ENCODE data around the gene UBE2I.

The UBE2I gene

GRCh38 chr16:1282324-1282973, 27.0 kb upstream of the UBE2I start:
- H3K4me3 ChIP-seq (ENCODE audit: insufficient read depth, low read length, poor library complexity, severe bottlenecking), result no peak overlapping the region
- no peak overlapping the region for H3K9ac ChIP-seq (ENCODE audit: low read length)
- no peak overlapping the region for H2AFZ ChIP-seq (ENCODE audit: low read depth, low read length, severe bottlenecking)
- H3F3A ChIP-seq (ENCODE audit: insufficient read depth), result no peaks in the 10 kb centered on the region
- H3K4me2 ChIP-seq (ENCODE audit: low read depth, low read length, poor library complexity, severe bottlenecking), result no peak overlapping the region
- H3K36me3 ChIP-seq (ENCODE audit: low read length), result no peaks in the 10 kb centered on the region
- H3K27me3 ChIP-seq (ENCODE audit: low read length), result no peaks in the 10 kb centered on the region
- TF ChIP-seq CTCF (IDR thresholded peaks at IDR 0.05; ENCODE audit: insufficient read depth, low read length, poor library complexity, severe bottlenecking), result no peak
- TF ChIP-seq EZH2phosphoT487 (conservative IDR thresholded peaks at IDR 0.05; ENCODE audit: low read length), result no peak
- no peak overlapping the region for H3K27ac ChIP-seq (ENCODE audit: low read depth, low read length)
- H3K9me3 ChIP-seq (ENCODE audit: insufficient read depth, low read length), result no peaks in the 10 kb centered on the region
- no peaks in the 10 kb centered on the region for H4K20me1 ChIP-seq (ENCODE audit: low read depth, low read length)
- no peaks in the 10 kb centered on the region for H3K79me2 ChIP-seq (ENCODE audit: insufficient read depth, low read length)
- no peaks in the 10 kb centered on the region for H3K9me2 ChIP-seq (replicated peaks; ENCODE audit: insufficient read depth, low read length)

GRCh38 chr16:1283296-1283695, 26.1 kb upstream of the UBE2I start:
- Histone ChIP-seq H4K20me1 (ENCODE audit: low read depth, low read length) (no peaks in the 10 kb centered on the region), H2AFZ (ENCODE audit: low read depth, low read length, severe bottlenecking) (no peak overlapping the region), H3K9ac (ENCODE audit: low read length) (no peak overlapping the region), H3K27ac (ENCODE audit: low read depth, low read length) (no peak overlapping the region), H3K9me3 (ENCODE audit: insufficient read depth, low read length) (no peaks in the 10 kb centered on the region), H3K4me2 (ENCODE audit: low read depth, low read length, poor library complexity, severe bottlenecking) (no peak overlapping the region), H3K27me3 (ENCODE audit: low read length) (no peaks in the 10 kb centered on the region), H3K79me2 (ENCODE audit: insufficient read depth, low read length) (no peaks in the 10 kb centered on the region), H3K9me2 (replicated peaks; ENCODE audit: insufficient read depth, low read length) (no peaks in the 10 kb centered on the region), H3K36me3 (ENCODE audit: low read length) (no peaks in the 10 kb centered on the region), H3F3A (ENCODE audit: insufficient read depth) (no peaks in the 10 kb centered on the region), H3K4me3 (ENCODE audit: insufficient read depth, low read length, poor library complexity, severe bottlenecking) (no peak overlapping the region)
- TF ChIP-seq CTCF (IDR thresholded peaks at IDR 0.05; ENCODE audit: insufficient read depth, low read length, poor library complexity, severe bottlenecking) (no peak), EZH2phosphoT487 (conservative IDR thresholded peaks at IDR 0.05; ENCODE audit: low read length) (no peak)

GRCh38 chr16:1283996-1284616, 25.3 kb upstream of the UBE2I start:
- Histone ChIP-seq H3K27ac (ENCODE audit: low read depth, low read length) (no peak overlapping the region), H3K27me3 (ENCODE audit: low read length) (no peaks in the 10 kb centered on the region), H4K20me1 (ENCODE audit: low read depth, low read length) (no peaks in the 10 kb centered on the region), H2AFZ (ENCODE audit: low read depth, low read length, severe bottlenecking) (no peak overlapping the region), H3K79me2 (ENCODE audit: insufficient read depth, low read length) (no peaks in the 10 kb centered on the region), H3K9me2 (replicated peaks; ENCODE audit: insufficient read depth, low read length) (no peaks in the 10 kb centered on the region), H3K36me3 (ENCODE audit: low read length) (no peaks in the 10 kb centered on the region), H3K9ac (ENCODE audit: low read length) (no peak overlapping the region), H3K9me3 (ENCODE audit: insufficient read depth, low read length) (no peaks in the 10 kb centered on the region), H3F3A (ENCODE audit: insufficient read depth) (no peaks in the 10 kb centered on the region), H3K4me2 (ENCODE audit: low read depth, low read length, poor library complexity, severe bottlenecking) (no peak overlapping the region), H3K4me3 (ENCODE audit: insufficient read depth, low read length, poor library complexity, severe bottlenecking) (no peak overlapping the region)
- TF ChIP-seq EZH2phosphoT487 (conservative IDR thresholded peaks at IDR 0.05; ENCODE audit: low read length) (no peak), CTCF (IDR thresholded peaks at IDR 0.05; ENCODE audit: insufficient read depth, low read length, poor library complexity, severe bottlenecking) (no peak)

Measured in SU-DHL-6 (cell line).